ENCODE results near the gene PRR33.

GRCh38 chr11:1870721-1871466, 20.8 kb downstream of the PRR33 start:
- TF ChIP-seq CTCF (IDR thresholded peaks at IDR 0.05) (no peak), POLR2A (IDR thresholded peaks at IDR 0.05) (no peak)

All from right lobe of liver (tissue), 4 donors.